Hematopoietic multipotent progenitor cell treated with erythropoietin and hydrocortisone succinate and interleukin-3 and kit ligand, for 4 days (in vitro differentiated cells): ENCODE results near the gene NEK1.

Experiments
- DNase-seq: peaks from one replicate; pipeline ENCODE4 v3.0.0-alpha.2; 2015

Gene NEK1

DNA sequence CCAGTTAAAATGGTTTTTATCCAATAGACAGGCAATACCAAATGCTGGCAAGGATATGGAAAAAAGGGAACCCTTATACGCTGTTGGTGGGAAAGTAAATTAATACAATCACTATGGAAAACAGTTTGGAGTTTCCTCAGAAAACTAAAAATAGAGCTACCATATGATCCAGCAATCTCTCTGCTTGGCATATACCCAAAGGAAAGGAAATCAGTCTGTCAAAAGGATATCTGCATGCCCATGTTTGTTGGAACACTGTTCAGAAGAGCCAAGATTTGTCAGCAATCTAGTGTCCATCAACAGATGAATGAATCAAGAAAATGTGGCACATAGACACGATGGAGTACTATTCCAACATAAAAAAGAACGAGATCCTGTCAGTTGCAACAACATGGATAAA is 250.6 kb downstream of the NEK1 start:
- no peak for DNase-seq

DNA sequence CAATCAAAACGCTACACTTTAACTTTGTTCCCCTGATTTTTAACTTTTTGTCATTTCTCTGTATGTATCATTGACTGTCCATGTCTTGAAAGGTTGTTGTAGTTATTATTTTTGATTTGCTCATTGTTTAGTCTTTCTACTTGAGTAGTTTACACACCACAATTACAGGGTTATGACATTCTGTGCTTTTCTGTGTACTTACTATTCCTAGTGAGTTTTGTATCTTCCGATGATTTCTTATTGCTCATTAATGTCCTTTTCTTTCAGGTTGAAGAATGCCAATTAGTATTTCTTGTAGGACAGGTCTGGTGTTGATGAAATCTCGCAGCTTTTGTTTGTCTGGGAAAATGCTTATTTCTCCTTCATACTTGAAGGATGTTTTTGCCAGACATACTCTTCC is 252.4 kb downstream of the NEK1 start:
- no peak for DNase-seq

DNA sequence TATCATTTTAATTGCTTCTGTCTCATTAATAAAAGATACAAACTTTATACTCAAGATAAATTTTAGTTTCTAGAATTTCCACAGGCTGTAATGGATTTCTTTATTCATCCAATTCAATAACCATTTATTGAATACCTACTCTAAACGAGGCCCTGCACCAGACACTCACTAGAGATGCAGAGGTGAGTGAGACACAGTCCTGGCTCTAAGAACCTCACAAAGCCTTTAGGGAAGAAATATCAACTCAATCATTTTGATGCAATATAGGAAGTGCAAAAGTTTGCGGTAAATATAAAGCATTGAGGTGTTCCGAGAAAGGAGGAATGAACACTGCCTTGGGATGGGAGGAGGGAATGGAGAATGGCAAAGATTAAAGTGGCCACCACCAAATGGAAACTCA is 260.0 kb downstream of the NEK1 start:
- no peak for DNase-seq

DNA sequence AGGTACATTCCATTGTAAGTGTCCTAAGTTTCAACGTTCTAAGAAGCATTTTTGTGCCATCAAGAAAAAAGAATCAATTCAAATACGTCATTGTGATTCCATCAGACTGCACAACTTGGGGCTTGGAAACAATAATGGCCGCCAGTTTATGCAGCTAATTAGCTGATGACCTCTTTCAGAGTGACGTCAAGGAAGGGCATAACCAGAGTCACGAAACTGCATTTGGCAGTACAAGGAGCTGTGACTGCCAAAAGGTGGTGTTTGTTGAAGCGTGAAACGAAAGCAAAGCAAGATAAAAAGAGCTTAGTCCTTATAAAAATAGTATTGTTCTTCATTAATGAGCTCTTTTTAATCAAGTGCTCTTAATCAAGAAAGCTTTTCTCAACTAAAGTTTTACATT is 260.5 kb downstream of the NEK1 start:
- no peak for DNase-seq

DNA sequence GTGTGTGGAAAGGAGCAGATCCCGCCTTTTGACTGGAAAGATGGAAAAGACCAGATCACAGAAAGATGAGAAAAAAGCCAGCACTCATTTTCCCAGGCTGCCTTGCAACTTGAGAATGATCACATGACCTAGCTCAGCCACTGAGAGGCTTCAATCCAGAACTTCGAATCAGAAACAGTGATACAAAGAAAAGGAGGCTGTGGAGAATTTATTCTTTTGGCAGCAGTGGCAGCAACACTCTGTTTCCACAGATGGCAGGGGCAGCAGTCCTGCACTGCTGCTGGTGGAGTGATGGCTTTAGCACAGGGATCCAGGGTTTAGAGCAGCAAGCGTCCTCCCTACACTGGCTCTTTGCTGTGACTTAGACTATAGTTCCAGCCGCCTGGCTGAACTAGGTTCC is 263.8 kb downstream of the NEK1 start:
- no peak for DNase-seq

DNA sequence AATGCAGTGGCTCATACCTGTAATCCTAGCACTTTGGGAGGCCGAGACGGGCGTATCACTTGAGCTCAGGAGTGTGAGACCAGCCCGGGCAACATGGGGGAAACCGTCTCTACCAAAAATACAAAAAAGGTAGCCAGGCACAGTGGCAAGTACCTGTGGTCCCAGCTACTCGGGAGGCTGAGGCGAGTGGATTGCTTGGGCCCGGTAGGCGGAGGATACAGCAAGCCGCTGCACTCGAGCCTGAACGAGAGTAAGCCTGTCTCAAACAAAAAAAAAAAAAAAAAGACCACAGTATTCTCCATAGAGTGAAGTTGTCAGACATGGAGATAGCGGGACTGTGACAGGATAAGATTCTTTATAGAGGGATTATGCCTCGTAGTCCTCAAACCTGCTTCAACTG is 265.5 kb downstream of the NEK1 start:
- DNase-seq: no peak

DNA sequence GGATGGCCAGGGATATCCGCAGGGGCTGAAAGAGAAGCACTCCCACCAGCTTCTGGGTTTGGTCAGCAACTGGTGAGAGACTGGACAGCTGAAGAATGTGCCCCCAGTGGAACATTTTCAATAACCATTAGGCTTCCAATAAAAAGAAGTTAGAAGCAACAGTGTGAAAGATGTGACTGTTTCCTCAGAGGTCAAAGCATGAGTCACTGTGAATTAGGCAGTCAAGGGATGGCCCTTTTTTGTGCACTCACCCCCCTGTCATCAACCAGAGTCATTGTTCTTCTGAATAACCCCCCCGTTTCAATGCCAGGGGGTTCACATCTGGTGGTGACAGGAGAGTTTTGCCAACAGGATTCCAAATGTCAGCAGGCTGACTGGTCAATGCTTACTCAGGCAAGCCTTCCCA is 267.1 kb downstream of the NEK1 start:
- DNase-seq: no peak
